GM21515 (cell line): Measurements from ENCODE around the gene TRMT44.
A peak's percentile ranks its signal among the peaks of the same experiment; 100 is the strongest.

Experiments used
- ATAC-seq: cut with Tn5 transposase; IDR thresholded peaks from one replicate; pipeline ENCODE4 v1.9.1; 2021; ENCODE audit not compliant: unreplicated experiment

The TRMT44 gene, protein sequence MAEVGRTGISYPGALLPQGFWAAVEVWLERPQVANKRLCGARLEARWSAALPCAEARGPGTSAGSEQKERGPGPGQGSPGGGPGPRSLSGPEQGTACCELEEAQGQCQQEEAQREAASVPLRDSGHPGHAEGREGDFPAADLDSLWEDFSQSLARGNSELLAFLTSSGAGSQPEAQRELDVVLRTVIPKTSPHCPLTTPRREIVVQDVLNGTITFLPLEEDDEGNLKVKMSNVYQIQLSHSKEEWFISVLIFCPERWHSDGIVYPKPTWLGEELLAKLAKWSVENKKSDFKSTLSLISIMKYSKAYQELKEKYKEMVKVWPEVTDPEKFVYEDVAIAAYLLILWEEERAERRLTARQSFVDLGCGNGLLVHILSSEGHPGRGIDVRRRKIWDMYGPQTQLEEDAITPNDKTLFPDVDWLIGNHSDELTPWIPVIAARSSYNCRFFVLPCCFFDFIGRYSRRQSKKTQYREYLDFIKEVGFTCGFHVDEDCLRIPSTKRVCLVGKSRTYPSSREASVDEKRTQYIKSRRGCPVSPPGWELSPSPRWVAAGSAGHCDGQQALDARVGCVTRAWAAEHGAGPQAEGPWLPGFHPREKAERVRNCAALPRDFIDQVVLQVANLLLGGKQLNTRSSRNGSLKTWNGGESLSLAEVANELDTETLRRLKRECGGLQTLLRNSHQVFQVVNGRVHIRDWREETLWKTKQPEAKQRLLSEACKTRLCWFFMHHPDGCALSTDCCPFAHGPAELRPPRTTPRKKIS

DNA sequence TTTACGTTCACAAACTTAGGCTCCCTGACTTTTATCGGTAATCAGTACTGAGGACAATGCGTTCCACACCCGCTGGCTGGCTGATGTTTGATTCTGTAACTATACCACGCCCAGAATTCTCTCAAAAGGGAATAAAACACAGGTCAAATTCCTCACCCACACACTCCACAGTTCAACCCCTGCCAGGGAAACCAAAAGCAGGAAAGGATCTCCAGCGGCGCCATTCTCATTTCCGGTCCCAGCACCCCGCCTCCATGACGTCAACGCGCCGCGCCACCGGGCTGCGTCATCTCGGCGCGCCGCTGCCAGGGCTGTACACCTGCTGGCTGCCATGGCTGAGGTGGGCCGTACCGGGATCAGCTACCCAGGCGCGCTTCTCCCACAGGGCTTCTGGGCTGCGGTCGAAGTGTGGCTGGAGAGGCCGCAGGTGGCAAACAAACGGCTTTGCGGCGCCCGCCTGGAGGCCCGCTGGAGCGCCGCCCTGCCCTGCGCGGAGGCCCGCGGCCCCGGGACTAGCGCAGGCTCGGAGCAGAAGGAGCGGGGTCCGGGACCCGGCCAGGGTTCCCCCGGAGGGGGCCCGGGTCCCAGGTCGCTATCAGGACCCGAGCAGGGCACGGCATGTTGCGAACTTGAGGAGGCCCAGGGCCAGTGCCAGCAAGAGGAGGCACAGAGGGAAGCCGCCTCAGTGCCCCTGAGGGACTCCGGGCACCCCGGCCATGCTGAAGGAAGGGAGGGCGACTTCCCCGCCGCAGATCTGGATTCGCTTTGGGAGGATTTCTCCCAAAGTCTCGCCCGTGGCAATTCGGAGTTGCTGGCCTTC is at the start of gene TRMT44, which contains the start of gene ACOX3:
Gene TRMT44, plus strand, starts transcription at position 286 of the 820 bp plus-strand sequence. Its CDS starts 46 bp downstream, at position 332.
Gene ACOX3, minus strand, starts transcription at position 232 of the 820 bp plus-strand sequence. CDS start 24,202 bp downstream, outside the sequence.
- peak; percentile 80 for ATAC-seq

DNA sequence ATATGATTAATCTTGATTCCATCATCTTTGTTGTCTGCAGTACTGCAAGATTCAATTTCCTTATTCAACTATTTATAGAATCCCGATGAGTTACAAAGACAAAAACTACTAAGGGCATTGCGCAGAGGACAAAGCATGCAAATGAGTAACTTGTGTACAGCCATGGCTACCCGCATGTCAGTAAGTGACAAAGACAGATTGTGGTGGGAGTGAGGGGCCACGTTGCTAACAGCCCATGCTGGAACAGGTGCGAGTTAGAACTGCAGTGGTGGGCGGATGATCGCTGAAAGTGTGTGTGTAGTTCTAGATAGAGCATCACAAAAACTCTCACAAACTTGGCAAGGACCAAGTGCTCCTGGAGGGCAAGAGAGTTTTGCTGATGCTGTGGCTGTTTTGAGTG is 49.5 kb upstream of the TRMT44 start:
- no peak for ATAC-seq

DNA sequence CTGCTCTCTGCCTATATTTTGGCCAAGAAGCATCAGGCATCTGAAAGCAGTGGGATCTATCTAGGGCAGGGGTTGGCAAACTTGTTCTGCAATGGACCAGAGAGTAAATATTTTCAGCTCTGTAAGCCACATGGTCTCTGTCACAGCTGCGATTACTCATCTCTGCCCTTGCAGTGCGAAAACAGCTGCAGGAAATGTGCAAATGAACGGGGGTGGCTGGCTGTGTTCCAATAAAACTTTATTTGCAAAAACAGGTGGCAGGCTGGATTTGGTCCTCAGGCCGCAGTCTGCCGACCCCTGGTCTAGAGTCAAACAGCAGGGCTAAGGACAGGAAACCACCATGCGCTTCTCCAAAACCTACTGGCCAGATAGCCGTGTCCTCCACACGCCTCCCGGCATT is 48.6 kb upstream of the TRMT44 start:
- peak; percentile 86 for ATAC-seq

DNA sequence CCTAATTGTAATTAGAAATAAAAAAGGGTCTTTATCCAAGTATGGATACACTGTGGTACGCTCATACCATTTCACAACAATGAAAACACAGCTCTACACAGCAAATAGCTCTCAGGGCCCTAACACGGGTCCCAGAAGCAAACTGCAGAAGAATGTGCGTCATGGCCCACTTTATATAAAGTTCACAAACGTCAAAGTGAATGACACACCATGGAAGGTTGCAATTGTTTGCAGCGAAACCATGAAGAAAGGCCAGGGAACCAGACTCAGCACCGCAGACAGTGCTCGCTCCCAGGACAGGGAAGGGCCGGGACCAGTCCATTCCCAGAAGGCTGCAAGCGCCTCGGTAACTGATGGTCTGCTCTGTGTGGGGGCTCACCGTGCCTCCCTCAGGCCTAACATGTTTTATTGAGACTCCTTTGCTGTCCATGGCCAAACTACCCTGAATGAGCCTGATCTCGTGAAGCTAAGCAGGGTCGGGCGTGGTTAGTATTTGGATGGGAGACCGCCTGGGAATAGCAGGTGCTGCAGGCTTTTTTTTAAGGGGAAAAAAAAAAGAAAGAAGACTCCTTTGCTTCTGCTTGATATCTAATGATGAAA is 47.9 kb upstream of the TRMT44 start:
- no peak for ATAC-seq

GRCh38 chr4:8393593-8394038 is 47.0 kb upstream of the TRMT44 start:
- no peak for ATAC-seq

DNA sequence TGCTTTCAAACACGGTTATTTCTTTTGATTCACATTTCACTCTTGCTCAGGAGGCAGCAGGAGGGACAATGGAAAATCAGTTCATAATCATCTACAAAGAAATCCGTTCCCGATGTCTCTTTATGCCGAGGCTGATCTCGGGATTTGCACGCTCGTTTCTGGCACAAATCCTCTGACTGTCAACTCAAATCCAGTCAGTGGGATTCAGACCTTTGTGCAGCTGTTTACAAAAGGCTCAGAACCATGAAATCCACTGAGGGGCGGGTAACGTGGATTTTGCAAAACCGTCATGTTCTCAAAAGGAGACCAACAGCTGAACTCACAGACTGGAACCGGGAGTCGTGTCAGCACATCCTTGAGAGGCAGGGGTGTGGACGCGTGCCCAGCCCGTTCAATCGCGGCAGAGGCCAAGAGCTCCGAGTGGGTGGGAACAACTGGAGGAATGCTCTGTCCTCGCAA is 46.5 kb upstream of the TRMT44 start:
- ATAC-seq = no peak

- no peak for ATAC-seq
These were observed 45.8 kb upstream of the TRMT44 start for GRCh38 chr4:8394806-8395205.

GRCh38 chr4:8395504-8396296 is 44.9 kb upstream of the TRMT44 start:
- no peak for ATAC-seq

GRCh38 chr4:8396762-8397406 is 43.7 kb upstream of the TRMT44 start:
- no peak for ATAC-seq

GRCh38 chr4:8398347-8398746 is 42.2 kb upstream of the TRMT44 start:
- no peak for ATAC-seq

DNA sequence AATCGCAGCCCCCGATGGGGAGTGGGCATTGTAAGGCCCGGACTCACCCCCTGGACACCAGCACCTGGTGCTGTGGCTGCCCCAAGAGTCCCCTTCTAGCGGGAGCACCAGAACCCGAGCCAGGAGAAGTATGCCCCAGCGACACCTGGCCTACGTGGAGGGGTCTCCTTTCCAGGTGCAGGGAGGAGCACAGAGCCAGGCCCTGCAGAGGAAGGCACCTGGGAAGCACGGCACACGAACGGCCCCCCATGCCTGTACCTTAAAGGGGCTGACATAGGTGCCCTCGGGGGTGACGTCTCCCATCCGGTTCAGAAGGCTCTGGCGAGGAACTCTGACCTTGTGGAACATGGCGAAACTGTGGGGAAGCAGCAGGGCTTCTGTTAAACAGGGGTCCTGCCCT is 41.3 kb upstream of the TRMT44 start:
- no peak for ATAC-seq

GRCh38 chr4:8400632-8401325 is 39.8 kb upstream of the TRMT44 start:
- ATAC-seq = no peak

DNA sequence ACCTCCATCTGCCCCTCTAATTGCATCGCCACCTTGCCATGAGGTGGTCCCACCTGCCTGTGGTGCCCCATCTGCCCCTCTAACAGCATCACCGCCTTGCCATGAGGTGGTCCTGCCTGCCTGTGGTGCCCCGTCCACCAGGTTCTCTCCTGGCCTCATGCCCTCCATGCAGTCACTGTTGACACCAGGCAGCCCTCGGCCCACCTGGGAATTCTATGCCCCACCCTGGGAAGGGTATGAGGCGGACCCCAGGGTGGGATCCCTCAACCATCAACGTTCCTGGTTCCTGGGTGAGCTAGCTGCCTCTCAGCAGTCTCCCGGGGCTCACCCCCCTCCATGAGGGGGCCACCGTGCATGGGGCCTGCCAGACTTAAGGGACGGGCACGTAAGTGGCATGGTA is 38.9 kb upstream of the TRMT44 start:
- ATAC-seq = no peak

- ATAC-seq = no peak
These were observed 38.4 kb upstream of the TRMT44 start for GRCh38 chr4:8402181-8402597.

DNA sequence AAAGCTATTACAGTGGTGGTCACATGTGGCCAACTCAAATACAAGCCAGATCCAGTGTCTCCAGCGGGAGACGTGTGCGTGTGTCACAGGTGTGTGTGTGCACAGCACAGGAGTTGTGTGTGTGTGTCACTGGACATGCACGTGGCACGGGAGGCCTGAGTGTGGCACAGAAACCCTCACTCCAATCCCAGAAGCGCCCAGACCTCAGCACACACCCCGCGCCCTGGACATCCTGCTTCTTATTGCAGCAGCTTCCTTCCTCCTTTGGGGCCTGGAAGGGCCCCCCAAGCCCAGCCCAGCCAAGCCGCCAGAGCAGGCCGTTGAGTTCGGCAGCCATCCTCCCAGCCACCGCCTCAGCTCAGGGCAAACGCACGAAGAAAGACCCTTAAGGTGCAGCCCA is 37.9 kb upstream of the TRMT44 start:
- ATAC-seq = no peak

GRCh38 chr4:8403173-8403753 is 37.3 kb upstream of the TRMT44 start:
- ATAC-seq = no peak

- ATAC-seq = no peak
These were observed 36.6 kb upstream of the TRMT44 start for GRCh38 chr4:8403976-8404375.

DNA sequence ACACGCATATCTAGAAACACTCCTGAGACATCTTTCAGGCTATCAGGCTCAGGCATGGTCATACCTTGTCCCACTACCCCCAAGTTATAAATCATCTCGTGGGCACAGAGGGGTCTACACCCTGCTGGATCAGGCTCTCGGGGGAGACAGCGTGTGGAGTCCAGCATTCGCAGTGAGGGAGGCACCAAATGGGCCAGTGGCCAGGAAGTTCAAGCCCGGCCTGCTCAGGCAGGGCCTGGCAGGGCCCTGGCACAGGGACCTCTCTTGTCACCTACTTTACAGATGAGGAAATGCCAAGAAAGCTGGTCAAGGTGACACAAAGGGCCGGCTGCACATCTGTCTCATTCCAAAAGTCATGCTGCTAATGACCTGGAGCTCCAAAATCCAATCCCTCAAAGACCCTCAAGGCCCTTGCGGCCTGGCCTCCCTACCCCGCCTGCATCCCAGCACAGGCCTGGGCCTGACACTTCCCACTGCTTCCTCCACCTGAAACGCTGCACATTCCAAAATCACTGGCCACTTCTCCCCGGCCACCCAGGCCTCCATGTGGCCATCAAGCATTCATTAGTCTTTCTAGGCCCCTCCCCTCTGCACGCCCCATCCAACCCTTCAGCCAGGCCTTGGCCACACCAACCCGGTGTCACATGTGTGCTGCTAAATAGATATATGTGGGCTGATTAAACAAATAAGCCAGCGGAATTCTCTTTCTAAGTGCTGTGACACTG is 35.6 kb upstream of the TRMT44 start:
- ATAC-seq = no peak
